ENCODE measurements around the gene GTF2IRD1.
"Not testable (repeated sequence)": the region's sequence is repeated elsewhere in the genome, so short reads cannot be mapped to it uniquely, and the experiment has no call there.

GTF2IRD1 gene

GRCh38 chr7:74493295-74493694 is 39.6 kb downstream of the GTF2IRD1 start:
- DNase-seq (ENCODE audit: low spot score) = no peak

GRCh38 chr7:74494076-74494548 is 40.4 kb downstream of the GTF2IRD1 start:
- no peak for DNase-seq (ENCODE audit: low spot score)

GRCh38 chr7:74495112-74496086 is 41.7 kb downstream of the GTF2IRD1 start:
- DNase-seq (ENCODE audit: low spot score) = no peak

DNA sequence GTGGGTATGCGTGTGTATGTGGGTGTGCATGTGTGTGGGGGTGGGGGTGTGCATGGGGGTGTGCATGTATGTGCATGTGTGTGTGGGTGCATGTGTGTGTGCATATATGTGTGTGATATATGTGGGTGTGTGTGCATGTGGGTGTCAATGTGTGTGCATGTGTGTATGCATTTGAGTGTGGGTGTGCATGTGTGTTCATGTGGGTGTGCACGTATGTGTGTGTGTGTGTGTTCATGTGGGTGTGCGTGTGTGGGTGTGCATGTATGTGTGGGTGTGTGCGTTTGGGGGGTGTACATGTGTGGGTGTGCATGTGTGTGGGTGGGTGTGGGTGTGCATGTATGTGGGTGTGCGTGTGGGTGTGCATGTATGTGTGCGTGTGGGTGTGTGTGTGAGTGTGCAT is 42.6 kb downstream of the GTF2IRD1 start:
- DNase-seq (ENCODE audit: low spot score) = no peak

DNA sequence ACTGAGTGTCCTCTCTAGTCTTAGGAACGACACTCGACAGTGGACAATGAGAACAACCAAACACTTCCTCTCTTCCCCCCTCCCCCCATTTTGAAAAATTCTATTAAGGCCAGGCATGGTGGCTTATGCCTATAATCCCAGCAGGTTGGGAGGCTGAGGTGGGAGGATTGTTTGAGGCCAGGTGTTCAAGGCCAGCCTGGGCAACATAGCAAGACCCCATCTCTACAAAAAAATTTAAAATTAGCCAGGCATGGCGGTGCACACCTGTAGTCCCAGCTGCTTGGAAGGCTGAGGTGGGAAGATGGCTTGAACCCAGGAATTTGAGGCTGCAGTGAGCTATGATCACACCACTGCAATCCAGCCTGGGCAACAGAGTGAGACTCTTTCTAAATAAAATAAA is 43.1 kb downstream of the GTF2IRD1 start:
- not testable (repeated sequence) for DNase-seq (ENCODE audit: low spot score)

- no peak for DNase-seq (ENCODE audit: low spot score)
Measured at GRCh38 chr7:74498354-74498753, 44.6 kb downstream of the GTF2IRD1 start.

DNA sequence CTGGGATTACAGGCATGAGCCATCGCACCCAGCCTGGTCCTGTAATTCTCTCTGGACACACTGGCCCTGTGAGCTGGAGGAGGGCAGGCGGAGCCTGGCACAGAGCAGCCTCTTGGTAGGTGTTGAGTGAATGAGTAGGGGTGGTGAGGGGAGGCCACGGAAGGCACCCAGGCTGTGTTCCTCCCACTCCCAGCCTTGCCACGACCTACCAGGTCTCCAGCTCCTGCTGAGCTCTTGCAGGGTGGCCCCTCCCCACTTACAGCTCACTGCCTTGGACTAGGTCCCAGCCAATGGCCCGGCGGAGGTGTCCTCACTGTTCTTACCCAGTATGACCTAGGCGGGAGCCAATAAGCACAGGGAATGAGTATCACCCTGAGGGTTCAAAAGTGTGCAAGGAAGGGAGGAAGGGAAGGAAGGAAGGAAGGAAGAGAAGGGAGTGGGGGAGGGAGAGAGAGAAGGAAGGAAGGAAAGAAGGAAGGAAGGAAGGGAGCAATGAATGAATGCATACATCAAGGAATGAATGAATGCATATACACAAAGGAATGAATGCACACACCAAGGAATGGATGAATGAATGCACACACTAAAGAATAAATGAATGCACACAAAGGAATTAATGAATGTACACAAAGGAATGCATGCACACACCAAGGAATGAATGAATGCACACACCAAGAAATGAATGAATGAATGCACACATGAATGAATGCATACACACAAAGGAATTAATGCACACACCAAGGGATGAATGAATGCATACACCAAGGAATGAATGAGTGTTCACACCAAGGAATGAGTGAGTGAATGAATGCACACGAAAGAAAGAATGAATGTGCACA is 45.5 kb downstream of the GTF2IRD1 start:
- DNase-seq (ENCODE audit: low spot score) = no peak

- DNase-seq (ENCODE audit: low spot score) = no peak
Measured at GRCh38 chr7:74499835-74500388, 46.2 kb downstream of the GTF2IRD1 start.

DNA sequence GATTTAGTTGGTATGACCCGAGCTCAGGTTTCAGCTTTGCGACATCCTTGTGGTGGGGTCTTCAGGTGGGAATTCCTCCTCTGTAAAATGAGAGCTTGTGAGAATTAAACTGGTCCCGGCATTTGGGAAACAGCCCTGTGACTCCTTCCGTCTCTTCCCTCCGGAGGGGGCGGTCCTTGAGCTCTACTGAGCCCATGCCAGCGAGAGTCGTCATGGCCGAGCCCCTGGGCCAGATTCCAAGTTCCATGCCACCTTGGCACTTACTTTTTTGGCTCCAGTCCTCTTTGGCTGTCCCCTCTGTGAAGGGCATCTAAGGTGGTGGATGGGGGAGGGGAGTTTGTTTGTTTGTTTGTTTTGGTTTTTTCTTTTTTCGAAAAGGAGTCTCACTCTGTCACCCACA is 47.6 kb downstream of the GTF2IRD1 start:
- DNase-seq (ENCODE audit: low spot score) = no peak

DNA sequence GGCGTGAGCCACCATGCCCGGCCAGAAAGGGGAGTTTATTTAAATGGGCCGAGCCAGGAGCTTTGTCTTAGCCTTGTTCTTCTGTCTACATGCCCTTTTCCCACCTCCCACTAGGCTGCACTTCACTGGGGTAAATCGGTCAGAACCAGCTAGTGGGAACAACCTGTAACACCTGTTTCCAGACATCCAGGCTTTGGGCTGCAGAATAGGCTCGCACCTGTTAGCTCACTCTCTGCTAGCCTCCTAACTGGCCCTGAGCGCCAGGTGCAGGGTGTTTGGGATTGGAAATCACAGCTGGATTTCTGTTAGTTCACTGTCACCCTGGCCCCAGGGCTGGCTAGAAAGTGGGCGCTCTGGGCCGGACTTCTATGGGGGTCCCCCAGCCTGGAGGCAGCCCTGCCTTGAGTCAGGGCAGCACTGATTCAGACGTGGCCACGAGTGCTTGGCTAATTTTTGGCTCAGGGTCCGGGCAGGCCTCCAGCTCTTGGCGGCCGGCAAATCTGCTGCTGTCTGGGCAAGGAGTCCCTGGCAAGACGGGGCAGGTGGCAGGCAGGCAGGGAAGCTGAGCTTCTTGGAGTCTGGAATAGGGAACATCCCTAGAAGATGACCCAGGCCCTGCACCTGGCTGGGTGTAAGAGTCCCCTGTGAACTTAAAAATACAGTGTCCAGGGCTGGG is 48.6 kb downstream of the GTF2IRD1 start:
- no peak for DNase-seq (ENCODE audit: low spot score)

DNA sequence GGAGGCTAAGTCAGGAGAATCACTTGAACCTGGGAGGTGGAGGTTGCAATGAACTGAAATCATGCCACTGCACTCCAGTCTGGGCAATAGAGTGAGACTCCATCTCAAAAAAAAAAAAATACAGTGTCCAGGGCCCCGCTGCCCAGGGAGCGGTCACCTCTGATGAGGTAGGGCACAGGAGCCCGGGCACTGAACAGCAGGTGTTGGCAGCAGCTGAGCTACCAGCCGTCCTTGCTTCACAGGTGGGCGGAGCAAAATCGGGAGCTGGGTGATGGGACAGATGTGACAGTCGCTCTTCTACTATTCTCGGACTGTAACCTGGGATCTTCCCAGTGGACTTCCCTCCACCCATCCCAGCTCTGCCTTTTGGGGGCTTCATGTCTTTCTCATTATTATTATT is 49.4 kb downstream of the GTF2IRD1 start:
- DNase-seq (ENCODE audit: low spot score) = no peak

- DNase-seq (ENCODE audit: low spot score) = no peak
Measured at GRCh38 chr7:74503943-74504342, 50.2 kb downstream of the GTF2IRD1 start.

GRCh38 chr7:74505471-74506324 is 52.0 kb downstream of the GTF2IRD1 start:
- no peak for DNase-seq (ENCODE audit: low spot score)

- DNase-seq (ENCODE audit: low spot score) = no peak
Measured at GRCh38 chr7:74506325-74506724, 52.6 kb downstream of the GTF2IRD1 start.

DNA sequence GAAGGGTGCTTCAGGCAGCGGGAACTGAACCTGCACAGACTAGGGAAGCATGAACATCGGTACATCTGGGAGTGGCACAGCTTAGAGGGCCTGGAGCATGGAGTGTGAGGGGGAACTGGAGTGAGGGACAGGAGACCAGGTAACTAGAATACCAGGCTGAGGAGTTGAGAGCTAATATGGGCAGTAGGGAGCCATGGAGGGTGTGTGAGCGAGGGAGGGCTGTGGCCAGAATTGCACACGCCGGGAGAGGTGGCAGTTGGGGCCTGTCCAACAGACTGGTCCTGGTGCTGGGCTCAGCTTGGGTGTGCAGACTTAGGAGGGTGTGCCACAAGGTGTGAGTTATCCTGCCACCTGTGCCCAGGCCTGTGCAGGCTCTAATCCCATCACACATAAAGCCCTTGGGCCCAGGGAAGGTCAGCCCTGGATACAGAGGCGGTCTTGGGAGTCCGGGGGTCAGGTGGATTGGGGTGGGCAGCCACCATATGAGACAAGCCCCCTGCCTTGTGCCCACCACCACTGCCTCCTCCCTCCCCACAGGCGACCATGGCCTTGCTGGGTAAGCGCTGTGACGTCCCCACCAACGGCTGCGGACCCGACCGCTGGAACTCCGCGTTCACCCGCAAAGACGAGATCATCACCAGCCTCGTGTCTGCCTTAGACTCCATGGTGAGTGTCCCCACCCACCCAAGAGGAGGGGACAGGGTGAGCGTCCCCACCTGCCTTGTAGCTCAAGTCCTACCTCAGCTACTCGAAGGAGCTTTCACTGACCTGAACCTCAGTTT is 54.0 kb downstream of the GTF2IRD1 start:
- DNase-seq (ENCODE audit: low spot score) = no peak

DNA sequence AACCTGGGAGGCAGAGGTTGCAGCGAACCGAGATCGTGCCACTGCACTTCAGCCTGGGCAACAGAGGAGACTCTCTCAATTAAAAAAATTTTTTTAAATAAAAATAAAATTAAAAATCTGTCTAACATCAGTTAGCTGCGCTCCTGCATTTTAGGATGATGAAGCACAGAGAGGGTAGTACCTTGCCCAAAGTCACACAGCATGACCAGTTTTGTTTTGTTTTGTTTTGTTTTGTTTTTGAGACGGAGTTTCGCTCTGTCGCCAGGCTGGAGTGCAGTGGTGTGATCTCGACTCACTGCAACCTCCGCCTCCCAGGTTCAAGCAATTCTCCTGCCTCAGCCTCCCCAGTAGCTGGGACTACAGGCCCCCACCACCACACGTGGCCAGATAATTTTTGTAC is 55.7 kb downstream of the GTF2IRD1 start:
- not testable (repeated sequence) for DNase-seq (ENCODE audit: low spot score)

DNA sequence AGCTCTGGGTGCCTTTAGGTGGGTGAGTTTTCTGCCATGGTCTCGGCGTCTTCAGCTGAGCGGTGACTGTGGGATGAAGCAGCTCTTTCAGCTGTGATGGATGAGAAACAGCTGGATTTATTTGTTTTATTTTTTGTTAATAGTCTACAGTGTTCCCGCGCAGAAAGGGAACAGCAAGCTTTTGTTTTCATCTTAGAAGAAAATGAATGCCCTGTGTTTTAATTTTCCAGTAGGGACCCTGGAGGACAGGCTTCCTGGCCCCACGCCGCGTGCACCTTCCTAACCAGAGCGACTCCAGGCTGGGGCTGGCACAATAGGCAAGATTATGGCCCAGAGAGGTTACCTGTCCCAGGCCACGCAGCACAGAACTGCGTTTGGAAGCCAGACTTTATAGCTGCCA is 57.6 kb downstream of the GTF2IRD1 start:
- DNase-seq (ENCODE audit: low spot score) = no peak

GRCh38 chr7:74512762-74513161 is 59.1 kb downstream of the GTF2IRD1 start:
- DNase-seq (ENCODE audit: low spot score) = no peak

DNA sequence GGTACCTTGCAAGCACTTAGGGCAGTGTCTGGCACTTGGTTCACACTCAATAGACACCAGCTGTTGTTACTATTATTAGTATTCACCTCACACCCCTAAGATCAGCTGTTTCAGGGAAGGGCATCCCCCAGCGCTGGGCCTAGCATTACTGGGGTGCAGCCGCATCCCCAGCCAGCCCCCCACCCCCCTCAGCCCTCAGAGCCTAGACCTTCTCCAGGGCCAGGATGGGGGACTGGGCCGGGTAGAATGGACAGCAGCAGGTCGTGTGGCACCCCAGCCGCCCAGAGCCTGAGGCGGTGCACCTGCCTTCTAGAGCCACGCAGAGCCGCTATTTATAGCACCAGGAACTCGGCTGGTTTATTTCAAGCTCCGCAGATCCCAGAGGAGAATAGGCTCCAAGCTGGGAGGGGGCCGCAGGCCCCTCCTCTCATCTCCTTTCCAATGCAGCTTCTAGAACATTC is 60.5 kb downstream of the GTF2IRD1 start:
- no peak for DNase-seq (ENCODE audit: low spot score)

DNA sequence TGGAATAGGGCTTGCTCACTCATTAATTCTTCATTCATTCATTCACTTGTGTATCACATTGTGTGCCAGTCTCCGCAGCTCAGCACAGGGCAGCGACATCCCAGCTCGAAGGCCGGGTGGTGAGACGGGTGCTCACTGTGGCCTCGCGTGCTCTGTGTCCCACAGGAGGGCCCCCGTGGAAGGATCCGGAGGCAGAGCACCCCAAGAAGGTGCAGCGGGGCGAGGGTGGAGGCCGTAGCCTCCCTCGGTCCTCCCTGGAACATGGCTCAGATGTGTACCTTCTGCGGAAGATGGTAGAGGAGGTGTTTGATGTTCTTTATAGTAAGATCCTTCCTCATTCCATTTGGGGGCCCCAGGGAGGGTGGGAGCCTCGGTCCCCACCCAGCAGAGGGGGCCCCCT is 61.6 kb downstream of the GTF2IRD1 start:
- no peak for DNase-seq (ENCODE audit: low spot score)
